Stimulated activated naive B cell treated with anti-CD40 and anti-IgM and Interleukin-4, amounts not matched to agents 10 μg/mL and 1 μg/mL and 100 μg/mL, for 72 hours (primary cell): ENCODE measurements around the gene MYOG.
A peak's percentile ranks its signal among the peaks of the same experiment; 100 is the strongest.

Experiments used
- ATAC-seq, 2 donors: fragments of 150-1000 bp; cut with Tn5 transposase; replicated peaks; 2 replicates each; pipeline ENCODE4 v1.10.0; 2021; ENCODE audit warnings: moderate library complexity in 1 of 2
- DNase-seq: peaks from one replicate; pipeline ENCODE4 v3.0.0; 2021
- H3K27ac Mint-ChIP-seq: one replicate; pipeline ENCODE4 v1.8.0; 2022; ENCODE audit warnings: mild to moderate bottlenecking, mixed read lengths
- H3K27me3 Mint-ChIP-seq, 2 donors: one replicate each; pipeline ENCODE4 v1.8.0; 2022; ENCODE audit warnings: mixed read lengths in 2 of 2
- H3K36me3 Mint-ChIP-seq, 2 donors: one replicate each; pipeline ENCODE4 v1.8.0; 2022; ENCODE audit warnings: mixed read lengths in 2 of 2, mild to moderate bottlenecking in 1 of 2
- H3K4me1 Mint-ChIP-seq, 2 donors: one replicate each; pipeline ENCODE4 v1.8.0; 2022; ENCODE audit warnings: mixed read lengths in 2 of 2, mild to moderate bottlenecking in 1 of 2
- H3K4me3 Mint-ChIP-seq, 2 donors: one replicate each; pipeline ENCODE4 v1.8.0; 2022; ENCODE audit warnings: mild to moderate bottlenecking in 2 of 2, mixed read lengths in 2 of 2, moderate library complexity in 1 of 2
- H3K9me3 Mint-ChIP-seq, 2 donors: one replicate each; pipeline ENCODE4 v1.8.0; 2022; ENCODE audit warnings: mixed read lengths in 2 of 2, mild to moderate bottlenecking in 1 of 2

MYOG gene

GRCh38 chr1:203085528-203086406 lies at the start of gene MYOG:
TSS of gene MYOG (minus strand) at chr1:203086012. CDS start at chr1:203085961, 51 bp downstream.
- H3K27me3 Mint-ChIP-seq = peaks cover 11 to 16% of the 10 kb centered on the region in 2 donors
- DNase-seq (no peak), ATAC-seq (no peak)
- H3K4me3 Mint-ChIP-seq = no peak within 1 kb of the TSS
- H3K9me3 Mint-ChIP-seq = no peaks in the 10 kb centered on the region
- no peaks in the 10 kb centered on the region for H3K36me3 Mint-ChIP-seq
- no peak within 1 kb of the TSS for H3K27ac Mint-ChIP-seq
- H3K4me1 Mint-ChIP-seq = no peaks in the 10 kb centered on the region

GRCh38 chr1:203133970-203134725 lies 48.3 kb upstream of the MYOG start:
- Mint-ChIP-seq H3K9me3 (no peaks in the 10 kb centered on the region), H3K4me1 (peaks cover 5 to 11% of the 10 kb centered on the region in 2 donors), H3K27me3 (peaks cover 4 to 23% of the 10 kb centered on the region in 2 donors), H3K27ac (no peak overlapping the region), H3K36me3 (no peaks in the 10 kb centered on the region), H3K4me3 (no peak overlapping the region)
- no peak for ATAC-seq
- no peak for DNase-seq

- DNase-seq = no peak
- Mint-ChIP-seq H3K4me3 (no peak overlapping the region), H3K27ac (no peak overlapping the region), H3K27me3 (peaks cover 26 to 39% of the 10 kb centered on the region in 2 donors), H3K9me3 (no peaks in the 10 kb centered on the region), H3K4me1 (peaks cover 15 to 30% of the 10 kb centered on the region in 2 donors), H3K36me3 (no peaks in the 10 kb centered on the region)
- ATAC-seq = no peak
Measured at GRCh38 chr1:203131548-203132200, 45.9 kb upstream of the MYOG start.

GRCh38 chr1:203130358-203130985 lies 44.7 kb upstream of the MYOG start:
- H3K27ac Mint-ChIP-seq = no peak overlapping the region
- H3K4me1 Mint-ChIP-seq = peaks cover 14 to 28% of the 10 kb centered on the region in 2 donors
- DNase-seq (no peak), ATAC-seq (no peak)
- no peak overlapping the region for H3K4me3 Mint-ChIP-seq
- no peaks in the 10 kb centered on the region for H3K9me3 Mint-ChIP-seq
- peaks cover 36 to 50% of the 10 kb centered on the region in 2 donors for H3K27me3 Mint-ChIP-seq
- no peaks in the 10 kb centered on the region for H3K36me3 Mint-ChIP-seq

GRCh38 chr1:203129501-203130231 lies 43.9 kb upstream of the MYOG start:
- no peaks in the 10 kb centered on the region for H3K9me3 Mint-ChIP-seq
- DNase-seq (no peak), ATAC-seq (no peak)
- peaks cover 14 to 28% of the 10 kb centered on the region in 2 donors for H3K4me1 Mint-ChIP-seq
- H3K27ac Mint-ChIP-seq = no peak overlapping the region
- peaks cover 42 to 57% of the 10 kb centered on the region in 2 donors for H3K27me3 Mint-ChIP-seq
- H3K4me3 Mint-ChIP-seq = no peak overlapping the region
- H3K36me3 Mint-ChIP-seq = no peaks in the 10 kb centered on the region

- H3K27ac Mint-ChIP-seq = no peak overlapping the region
- no peaks in the 10 kb centered on the region for H3K36me3 Mint-ChIP-seq
- H3K27me3 Mint-ChIP-seq = peaks cover 50 to 64% of the 10 kb centered on the region in 2 donors
- no peak for ATAC-seq
- H3K4me1 Mint-ChIP-seq = peaks cover 14 to 28% of the 10 kb centered on the region in 2 donors
- no peak for DNase-seq
- no peaks in the 10 kb centered on the region for H3K9me3 Mint-ChIP-seq
- H3K4me3 Mint-ChIP-seq = no peak overlapping the region
Measured at GRCh38 chr1:203128716-203129500, 43.1 kb upstream of the MYOG start.

- DNase-seq = no peak
- no peak overlapping the region for H3K4me3 Mint-ChIP-seq
- ATAC-seq = no peak
Measured at GRCh38 chr1:203128431-203128715, 42.6 kb upstream of the MYOG start.

GRCh38 chr1:203127666-203128430 lies 42.0 kb upstream of the MYOG start, which contains the start of gene ADORA1:
TSS of gene ADORA1 (plus strand) at chr1:203127726. CDS start at chr1:203128842, 1,116 bp downstream.
- Mint-ChIP-seq H3K36me3 (no peaks in the 10 kb centered on the region), H3K27ac (no peak within 1 kb of the TSS), H3K9me3 (no peaks in the 10 kb centered on the region), H3K4me3 (peak within 1 kb of the TSS; percentile 57 to 72), H3K4me1 (peaks cover 14 to 28% of the 10 kb centered on the region in 2 donors), H3K27me3 (peaks cover 53 to 71% of the 10 kb centered on the region in 2 donors)
- ATAC-seq = peak; percentile 76 to 79
- no peak for DNase-seq

More at GRCh38 chr1:203128431-203128715, 42.6 kb upstream of the MYOG start:
- Mint-ChIP-seq H3K9me3 (no peaks in the 10 kb centered on the region), H3K27me3 (peaks cover 53 to 70% of the 10 kb centered on the region in 2 donors), H3K4me1 (peaks cover 14 to 28% of the 10 kb centered on the region in 2 donors), H3K36me3 (no peaks in the 10 kb centered on the region), H3K27ac (no peak overlapping the region)

- H3K36me3 Mint-ChIP-seq = no peaks in the 10 kb centered on the region
- peaks cover 56 to 78% of the 10 kb centered on the region in 2 donors for H3K27me3 Mint-ChIP-seq
- DNase-seq (no peak), ATAC-seq (no peak)
- peaks cover 14 to 28% of the 10 kb centered on the region in 2 donors for H3K4me1 Mint-ChIP-seq
- no peaks in the 10 kb centered on the region for H3K9me3 Mint-ChIP-seq
- no peak overlapping the region for H3K27ac Mint-ChIP-seq
- peak overlapping the region; percentile 23 to 54 for H3K4me3 Mint-ChIP-seq
Measured at GRCh38 chr1:203126866-203127665, 41.3 kb upstream of the MYOG start.

GRCh38 chr1:203126151-203126865 lies 40.5 kb upstream of the MYOG start:
- H3K9me3 Mint-ChIP-seq = no peaks in the 10 kb centered on the region

GRCh38 chr1:203124546-203125317 lies 38.9 kb upstream of the MYOG start:
- H3K9me3 Mint-ChIP-seq = no peaks in the 10 kb centered on the region

More at GRCh38 chr1:203126151-203126865, 40.5 kb upstream of the MYOG start:
- Mint-ChIP-seq H3K27ac (no peak overlapping the region), H3K36me3 (no peaks in the 10 kb centered on the region), H3K4me3 (no peak overlapping the region), H3K27me3 (peaks cover 63 to 86% of the 10 kb centered on the region in 2 donors), H3K4me1 (peaks cover 14 to 34% of the 10 kb centered on the region in 2 donors)
- DNase-seq = no peak
- no peak for ATAC-seq

More at GRCh38 chr1:203124546-203125317, 38.9 kb upstream of the MYOG start:
- Mint-ChIP-seq H3K27ac (no peak overlapping the region), H3K36me3 (no peaks in the 10 kb centered on the region), H3K4me1 (peaks cover 14 to 34% of the 10 kb centered on the region in 2 donors), H3K4me3 (no peak overlapping the region), H3K27me3 (peaks cover 73 to 93% of the 10 kb centered on the region in 2 donors)
- no peak for DNase-seq
- ATAC-seq = no peak
